Tibial nerve (tissue), 4 donors: ENCODE results near the gene LRRC4C. TPM values are rescaled to one million over a fixed set of nuclear protein-coding genes. Genes with fewer than 3 reads are reported as not detected.
"Not testable (repeated sequence)": the region's sequence is repeated elsewhere in the genome, so short reads cannot be mapped to it uniquely, and the experiment has no call there.

Experiments used
- DNase-seq, 2 donors: peaks; one replicate each; pipeline ENCODE4 v3.0.0-alpha.2; 2019; ENCODE audit warnings: low spot score in 2 of 2
- H3K27ac ChIP-seq, 4 donors: fragments of 200-600 bp; sonication (generic) in 3 of 4; one replicate each; pipeline ENCODE4 v1.5.1; 2017 to 2019; ENCODE audit warnings: mild to moderate bottlenecking in 1 of 4
- H3K27me3 ChIP-seq, 2 donors: fragments of 200-600 bp; sonication (generic) in 1 of 2; one replicate each; pipeline versions ENCODE4 v1.5.1 to v1.6.0; 2017 to 2019
- H3K36me3 ChIP-seq, 3 donors: fragments of 200-600 bp; sonication (generic); one replicate each; pipeline ENCODE4 v1.5.1; 2018 to 2019
- H3K4me1 ChIP-seq, 4 donors: fragments of 200-600 bp; sonication (generic) in 3 of 4; one replicate each; pipeline ENCODE4 v1.5.1; 2017 to 2019
- H3K4me3 ChIP-seq, 4 donors: fragments of 200-600 bp; sonication (generic) in 3 of 4; one replicate each; pipeline ENCODE4 v1.5.1; 2017 to 2019; ENCODE audit warnings: mild to moderate bottlenecking in 1 of 4, moderate library complexity in 1 of 4
- H3K9me3 ChIP-seq, 4 donors: fragments of 200-600 bp; sonication (generic) in 3 of 4; one replicate each; pipeline ENCODE4 v1.5.1; 2017 to 2019
- CTCF ChIP-seq, 5 experiments: fragments of 200-600 bp in 3 of 5; fragments of 450-650 bp in 2 of 5; sonication (generic) in 3 of 5; IDR thresholded peaks; one replicate each; pipeline ENCODE4 v1.5.1; 2016 to 2019; ENCODE audit warnings: antibody characterized with exemption in 5 of 5, mild to moderate bottlenecking in 3 of 5, moderate library complexity in 2 of 5
- EP300 ChIP-seq, 2 donors: sonication (generic); formaldehyde crosslinking; IDR thresholded peaks; one replicate each; pipeline ENCODE4 v1.6.1; 2017; ENCODE audit warnings: antibody characterized with exemption in 2 of 2, mild to moderate bottlenecking in 1 of 2
- POLR2A ChIP-seq, 2 donors: fragments of 450-650 bp; IDR thresholded peaks; one replicate each; pipeline ENCODE4 v1.6.1; 2017; ENCODE audit warnings: antibody characterized with exemption in 2 of 2, mild to moderate bottlenecking in 2 of 2, moderate library complexity in 2 of 2
- WGBS, 2 donors: methylation state at CpG; one replicate each; pipeline ENCODE4 v1.1.5; 2018; 5-methylcytosine and 5-hydroxymethylcytosine counted together
- total RNA-seq, 4 donors: library from RNA; depleted of rRNA; stranded (reverse); fragments of >200 nt; gene quantifications; one replicate each; pipeline ENCODE4 v1.1.0, GENCODE V29; 2016

Gene LRRC4C
- total RNA-seq, 4 donors from 2014 or later = 7.1 to 15.7 (median 8.4) TPM

DNA sequence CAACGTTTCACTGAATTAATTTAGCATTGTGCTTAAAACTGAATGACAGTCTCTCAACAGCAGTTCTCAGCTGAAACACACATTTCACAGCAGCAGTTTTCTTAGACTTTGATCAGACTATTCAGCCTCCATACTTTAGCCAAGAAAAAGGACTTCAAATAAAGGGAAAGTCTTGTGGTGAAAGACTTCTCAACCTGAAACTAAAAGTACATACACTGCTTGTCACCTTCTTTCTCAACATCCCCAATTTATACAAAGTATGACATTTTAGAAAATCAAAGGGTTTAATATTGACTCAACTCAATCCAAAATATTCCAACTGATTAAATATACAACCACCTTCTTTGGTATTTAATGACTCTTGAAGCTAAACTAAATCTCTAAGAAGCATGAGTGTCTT, 419.0 kb downstream of the LRRC4C start:
- Histone ChIP-seq H3K36me3 (no peaks in the 10 kb centered on the region), H3K27me3 (no peaks in the 10 kb centered on the region), H3K4me1 (no peaks in the 10 kb centered on the region), H3K4me3 (no peak overlapping the region), H3K27ac (no peak overlapping the region), H3K9me3 (no peaks in the 10 kb centered on the region)
- TF ChIP-seq CTCF (IDR thresholded peaks at IDR 0.05) (no peak), EP300 (IDR thresholded peaks at IDR 0.05) (no peak), POLR2A (IDR thresholded peaks at IDR 0.05) (no peak)
- DNase-seq = no peak
- 69 to 70% methylated on average over 1 of the region's 1 CpG for WGBS, 2 donors

- WGBS, 2 donors = 81 to 85% methylated on average over 8 of the region's 8 CpGs
- H3K9me3 ChIP-seq = no peaks in the 10 kb centered on the region
- H3K27me3 ChIP-seq = no peaks in the 10 kb centered on the region
- TF ChIP-seq EP300 (IDR thresholded peaks at IDR 0.05) (no peak), POLR2A (IDR thresholded peaks at IDR 0.05) (no peak), CTCF (IDR thresholded peaks at IDR 0.05) (no peak)
- H3K36me3 ChIP-seq = no peaks in the 10 kb centered on the region
- H3K4me1 ChIP-seq = no peaks in the 10 kb centered on the region
- no peak overlapping the region for H3K4me3 ChIP-seq
- no peak for DNase-seq
- no peak overlapping the region for H3K27ac ChIP-seq
These were observed 419.9 kb downstream of the LRRC4C start for GRCh38 chr11:41039592-41039991.

- no peak overlapping the region for H3K27ac ChIP-seq
- no peaks in the 10 kb centered on the region for H3K9me3 ChIP-seq
- H3K27me3 ChIP-seq = no peaks in the 10 kb centered on the region
- 79 to 88% methylated on average over 1 of the region's 1 CpG for WGBS, 2 donors
- no peak for DNase-seq
- no peak overlapping the region for H3K4me3 ChIP-seq
- no peaks in the 10 kb centered on the region for H3K4me1 ChIP-seq
- TF ChIP-seq EP300 (IDR thresholded peaks at IDR 0.05) (no peak), CTCF (IDR thresholded peaks at IDR 0.05) (no peak), POLR2A (IDR thresholded peaks at IDR 0.05) (no peak)
- no peaks in the 10 kb centered on the region for H3K36me3 ChIP-seq
These were observed 427.8 kb downstream of the LRRC4C start for GRCh38 chr11:41031551-41032060.

GRCh38 chr11:41020259-41020658, 439.2 kb downstream of the LRRC4C start:
- no peak for DNase-seq
- Histone ChIP-seq H3K27ac (no peak overlapping the region), H3K27me3 (no peaks in the 10 kb centered on the region), H3K36me3 (no peaks in the 10 kb centered on the region), H3K9me3 (no peaks in the 10 kb centered on the region), H3K4me3 (no peak overlapping the region), H3K4me1 (no peaks in the 10 kb centered on the region)
- WGBS, 2 donors = 85 to 91% methylated on average over 4 of the region's 4 CpGs
- TF ChIP-seq EP300 (IDR thresholded peaks at IDR 0.05) = no peak
- TF ChIP-seq POLR2A (IDR thresholded peaks at IDR 0.05) = no peak

- H3K36me3 ChIP-seq, H3K4me1 ChIP-seq, H3K9me3 ChIP-seq, H3K4me3 ChIP-seq, H3K27me3 ChIP-seq, H3K27ac ChIP-seq, DNase-seq: not testable (repeated sequence)
These were observed 439.8 kb downstream of the LRRC4C start for GRCh38 chr11:41019666-41020065.

DNA sequence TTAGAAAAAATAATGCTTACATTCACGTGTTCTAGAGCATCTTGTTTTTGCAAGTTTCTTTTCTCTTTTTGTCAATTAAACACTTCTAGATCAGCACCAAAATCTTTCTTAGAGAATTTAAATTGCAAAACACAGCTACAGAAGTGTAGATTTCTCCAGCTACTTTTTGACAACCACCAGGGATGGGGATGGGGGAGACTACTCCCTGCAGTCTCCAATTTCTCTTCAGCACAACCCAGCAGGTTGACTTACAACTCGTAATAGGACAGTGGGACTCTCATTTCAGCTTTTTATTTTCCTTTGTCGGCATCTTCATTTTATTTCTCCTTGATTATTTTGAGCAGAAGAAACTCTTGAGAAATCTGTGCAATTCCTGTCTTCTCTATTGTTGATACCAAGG, 441.2 kb downstream of the LRRC4C start:
- Histone ChIP-seq H3K4me3 (no peak overlapping the region), H3K9me3 (no peaks in the 10 kb centered on the region), H3K27me3 (no peaks in the 10 kb centered on the region), H3K36me3 (no peaks in the 10 kb centered on the region), H3K27ac (no peak overlapping the region), H3K4me1 (no peaks in the 10 kb centered on the region)
- DNase-seq = no peak
- no peak for TF ChIP-seq POLR2A (IDR thresholded peaks at IDR 0.05)
- no peak for TF ChIP-seq EP300 (IDR thresholded peaks at IDR 0.05)
- no peak for TF ChIP-seq CTCF (IDR thresholded peaks at IDR 0.05)
- WGBS, 2 donors = 33 to 44% methylated on average over 3 of the region's 3 CpGs
